GM10266 (cell line): ENCODE data around the gene AKAP6.

Source experiments
- DNase-seq: peaks from one replicate; pipeline ENCODE4 v3.0.0; 2012; ENCODE audit errors: extremely low spot score
- TF ChIP-seq, protein P1 (sequence below): IDR thresholded peaks from 2 replicates; pipeline ENCODE4 v1.5.1; 2012; ENCODE audit warnings: mild to moderate bottlenecking, low read depth; ENCODE audit not compliant: control insufficient read depth, insufficient read depth; ENCODE audit errors: missing control alignments

Gene AKAP6

GRCh38 chr14:32808644-32809043, 479.5 kb downstream of the AKAP6 start:
- DNase-seq = no peak
- TF ChIP-seq, protein P1, sequence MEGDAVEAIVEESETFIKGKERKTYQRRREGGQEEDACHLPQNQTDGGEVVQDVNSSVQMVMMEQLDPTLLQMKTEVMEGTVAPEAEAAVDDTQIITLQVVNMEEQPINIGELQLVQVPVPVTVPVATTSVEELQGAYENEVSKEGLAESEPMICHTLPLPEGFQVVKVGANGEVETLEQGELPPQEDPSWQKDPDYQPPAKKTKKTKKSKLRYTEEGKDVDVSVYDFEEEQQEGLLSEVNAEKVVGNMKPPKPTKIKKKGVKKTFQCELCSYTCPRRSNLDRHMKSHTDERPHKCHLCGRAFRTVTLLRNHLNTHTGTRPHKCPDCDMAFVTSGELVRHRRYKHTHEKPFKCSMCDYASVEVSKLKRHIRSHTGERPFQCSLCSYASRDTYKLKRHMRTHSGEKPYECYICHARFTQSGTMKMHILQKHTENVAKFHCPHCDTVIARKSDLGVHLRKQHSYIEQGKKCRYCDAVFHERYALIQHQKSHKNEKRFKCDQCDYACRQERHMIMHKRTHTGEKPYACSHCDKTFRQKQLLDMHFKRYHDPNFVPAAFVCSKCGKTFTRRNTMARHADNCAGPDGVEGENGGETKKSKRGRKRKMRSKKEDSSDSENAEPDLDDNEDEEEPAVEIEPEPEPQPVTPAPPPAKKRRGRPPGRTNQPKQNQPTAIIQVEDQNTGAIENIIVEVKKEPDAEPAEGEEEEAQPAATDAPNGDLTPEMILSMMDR = no peak

DNA sequence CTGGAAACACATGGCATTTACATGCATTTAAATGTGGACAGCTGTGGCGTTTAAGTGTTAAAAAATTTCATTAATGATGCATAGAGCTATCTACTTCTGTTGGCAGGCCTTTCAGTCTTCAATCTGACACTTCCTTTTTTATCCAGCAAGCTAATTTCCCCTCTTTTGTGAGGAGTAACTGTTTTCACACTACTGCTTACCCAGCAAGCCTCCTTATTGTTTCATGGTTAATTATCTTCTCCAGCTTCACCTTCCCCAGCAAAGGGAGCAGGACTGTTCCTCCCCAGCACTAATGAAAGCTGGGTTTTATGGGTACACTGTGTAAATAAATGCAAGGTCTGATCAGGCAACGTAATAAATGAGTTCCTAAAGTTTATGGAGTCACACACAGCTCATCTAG, 480.2 kb downstream of the AKAP6 start:
- TF ChIP-seq, protein P1 = no peak
- no peak for DNase-seq

DNA sequence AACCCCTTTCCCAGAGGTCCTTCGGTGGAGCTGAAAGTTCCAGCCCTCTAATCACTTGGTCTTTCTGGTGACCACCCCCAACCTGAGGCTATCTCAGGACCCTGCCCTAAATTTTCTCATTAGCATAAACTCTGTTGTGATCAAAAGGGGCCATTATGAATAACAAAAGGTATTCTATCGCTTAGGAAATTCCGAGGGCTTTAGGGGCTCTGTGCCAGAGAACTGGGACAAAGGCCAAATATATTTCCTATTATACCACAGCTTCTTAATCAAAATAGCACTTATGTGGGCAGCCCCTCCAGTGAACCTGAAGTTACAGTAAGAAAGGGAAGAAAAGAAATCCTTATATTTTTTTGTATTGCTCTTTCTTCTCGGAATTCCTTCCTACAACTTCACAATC, 484.3 kb downstream of the AKAP6 start:
- TF ChIP-seq, protein P1 = no peak
- DNase-seq = no peak

DNA sequence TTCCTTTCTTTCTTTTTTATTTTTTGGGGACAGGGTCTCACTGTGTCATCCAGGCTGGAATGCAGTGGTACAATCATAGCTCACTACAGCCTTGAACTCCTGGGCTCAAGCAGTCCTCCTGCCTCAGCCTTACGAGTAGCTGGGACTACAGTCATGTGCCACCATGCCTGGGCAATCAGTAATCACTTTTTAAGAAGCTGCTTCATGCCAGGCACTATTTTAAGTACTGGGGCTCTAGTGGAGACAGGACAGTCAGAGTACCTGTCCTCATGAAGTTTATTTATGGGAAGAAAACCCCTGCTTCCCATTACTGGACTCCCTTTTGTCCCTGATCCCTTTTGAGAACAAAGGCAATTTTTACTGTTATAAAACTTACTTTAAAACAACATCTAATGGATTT, 485.6 kb downstream of the AKAP6 start:
- DNase-seq = no peak

GRCh38 chr14:32816588-32816987, 487.5 kb downstream of the AKAP6 start:
- DNase-seq = no peak
- TF ChIP-seq, protein P1 = no peak

More for the DNA sequence above, 485.6 kb downstream of the AKAP6 start:
- TF ChIP-seq, protein P1 = no peak

GRCh38 chr14:32817780-32818179, 488.7 kb downstream of the AKAP6 start:
- DNase-seq = no peak
- TF ChIP-seq, protein P1 = no peak

DNA sequence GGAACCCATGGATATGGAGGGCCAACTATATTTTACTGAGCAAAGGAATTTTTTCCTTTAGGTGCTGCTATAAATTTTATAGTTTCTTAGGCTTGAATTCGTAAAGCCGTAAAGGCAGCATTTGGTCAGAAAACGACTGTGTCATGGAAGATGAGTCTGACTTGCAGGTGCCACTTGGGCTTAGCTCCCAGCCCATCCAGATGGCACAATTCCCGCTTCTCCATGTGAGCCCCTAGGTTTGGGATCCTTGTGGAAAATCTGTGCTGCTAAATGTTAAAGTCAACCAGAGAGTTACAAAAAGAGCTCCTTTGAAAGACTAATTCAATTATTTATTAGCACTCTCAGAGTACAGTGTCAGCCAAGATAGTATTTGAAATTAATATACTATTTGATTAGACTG, 489.5 kb downstream of the AKAP6 start:
- TF ChIP-seq, protein P1 = no peak
- DNase-seq = no peak
